Fibroblast of pulmonary artery (primary cell): ENCODE results near the gene MUCL3.

Experiments used
- DNase-seq: peaks from one replicate; pipeline ENCODE4 v3.0.0-alpha.2; 2010; ENCODE audit warnings: low read depth
- H3K4me3 ChIP-seq: replicated peaks from 2 replicates; pipeline ENCODE4 v1.5.1; 2011; ENCODE audit warnings: low read depth, mild to moderate bottlenecking, control low read depth, low read length, moderate library complexity
- CTCF ChIP-seq: IDR thresholded peaks from 2 replicates; pipeline ENCODE4 v1.5.1; 2011; ENCODE audit warnings: mild to moderate bottlenecking, control low read depth, low read length, inconsistent platforms; ENCODE audit errors: missing control alignments

MUCL3 gene

GRCh38 chr6:30947231-30947630 is 6.5 kb downstream of the MUCL3 start:
- no peak for DNase-seq
- H3K4me3 ChIP-seq, result no peak overlapping the region
- no peak for TF ChIP-seq CTCF

GRCh38 chr6:30948811-30949210 is 8.0 kb downstream of the MUCL3 start:
- H3K4me3 ChIP-seq, result no peak overlapping the region
- DNase-seq, result no peak
- TF ChIP-seq CTCF, result no peak

GRCh38 chr6:30951907-30952469 is 11.2 kb downstream of the MUCL3 start:
- TF ChIP-seq CTCF, result no peak
- H3K4me3 ChIP-seq, result no peak overlapping the region
- no peak for DNase-seq

- no peak for TF ChIP-seq CTCF
- peak overlapping the region; percentile 21 for H3K4me3 ChIP-seq
- DNase-seq, result no peak
Measured at GRCh38 chr6:30954631-30955366, 14.0 kb downstream of the MUCL3 start.

GRCh38 chr6:30955367-30956042 is 14.7 kb downstream of the MUCL3 start:
- DNase-seq, result peak; percentile 25
- H3K4me3 ChIP-seq, result peak overlapping the region; percentile 21
- no peak for TF ChIP-seq CTCF

- H3K4me3 ChIP-seq, result no peak overlapping the region
- TF ChIP-seq CTCF, result no peak
- no peak for DNase-seq
Measured at GRCh38 chr6:30957716-30958115, 16.9 kb downstream of the MUCL3 start.
